Measurements from ENCODE around the gene SDK1. TPM values are rescaled to one million over a fixed set of nuclear protein-coding genes. Genes with fewer than 3 reads are reported as not detected.

The SDK1 gene
- total RNA-seq, 1 experiment from 2014 or later: 9.3 TPM

DNA sequence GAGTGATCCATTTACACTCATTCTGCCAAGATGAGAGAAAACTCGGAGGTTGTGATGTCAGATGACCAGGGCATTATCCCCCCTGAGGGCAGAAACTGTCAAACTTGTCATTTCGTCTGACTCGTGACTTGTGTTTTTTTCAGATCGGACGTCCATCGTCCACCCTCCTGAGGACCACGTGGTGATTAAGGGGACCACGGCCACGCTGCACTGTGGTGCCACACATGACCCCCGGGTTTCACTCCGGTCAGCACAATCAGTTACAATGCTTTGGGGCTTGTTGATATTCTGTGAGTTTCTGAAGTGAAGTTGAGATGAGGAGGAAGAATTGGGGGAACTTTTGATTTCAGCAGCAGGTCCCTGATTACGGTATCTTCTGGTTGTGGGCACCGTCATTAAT lies 670.3 kb downstream of the SDK1 start (continued):
- TF ChIP-seq, protein P1, sequence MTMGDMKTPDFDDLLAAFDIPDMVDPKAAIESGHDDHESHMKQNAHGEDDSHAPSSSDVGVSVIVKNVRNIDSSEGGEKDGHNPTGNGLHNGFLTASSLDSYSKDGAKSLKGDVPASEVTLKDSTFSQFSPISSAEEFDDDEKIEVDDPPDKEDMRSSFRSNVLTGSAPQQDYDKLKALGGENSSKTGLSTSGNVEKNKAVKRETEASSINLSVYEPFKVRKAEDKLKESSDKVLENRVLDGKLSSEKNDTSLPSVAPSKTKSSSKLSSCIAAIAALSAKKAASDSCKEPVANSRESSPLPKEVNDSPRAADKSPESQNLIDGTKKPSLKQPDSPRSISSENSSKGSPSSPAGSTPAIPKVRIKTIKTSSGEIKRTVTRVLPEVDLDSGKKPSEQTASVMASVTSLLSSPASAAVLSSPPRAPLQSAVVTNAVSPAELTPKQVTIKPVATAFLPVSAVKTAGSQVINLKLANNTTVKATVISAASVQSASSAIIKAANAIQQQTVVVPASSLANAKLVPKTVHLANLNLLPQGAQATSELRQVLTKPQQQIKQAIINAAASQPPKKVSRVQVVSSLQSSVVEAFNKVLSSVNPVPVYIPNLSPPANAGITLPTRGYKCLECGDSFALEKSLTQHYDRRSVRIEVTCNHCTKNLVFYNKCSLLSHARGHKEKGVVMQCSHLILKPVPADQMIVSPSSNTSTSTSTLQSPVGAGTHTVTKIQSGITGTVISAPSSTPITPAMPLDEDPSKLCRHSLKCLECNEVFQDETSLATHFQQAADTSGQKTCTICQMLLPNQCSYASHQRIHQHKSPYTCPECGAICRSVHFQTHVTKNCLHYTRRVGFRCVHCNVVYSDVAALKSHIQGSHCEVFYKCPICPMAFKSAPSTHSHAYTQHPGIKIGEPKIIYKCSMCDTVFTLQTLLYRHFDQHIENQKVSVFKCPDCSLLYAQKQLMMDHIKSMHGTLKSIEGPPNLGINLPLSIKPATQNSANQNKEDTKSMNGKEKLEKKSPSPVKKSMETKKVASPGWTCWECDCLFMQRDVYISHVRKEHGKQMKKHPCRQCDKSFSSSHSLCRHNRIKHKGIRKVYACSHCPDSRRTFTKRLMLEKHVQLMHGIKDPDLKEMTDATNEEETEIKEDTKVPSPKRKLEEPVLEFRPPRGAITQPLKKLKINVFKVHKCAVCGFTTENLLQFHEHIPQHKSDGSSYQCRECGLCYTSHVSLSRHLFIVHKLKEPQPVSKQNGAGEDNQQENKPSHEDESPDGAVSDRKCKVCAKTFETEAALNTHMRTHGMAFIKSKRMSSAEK (CRISPR knock-in tag; IDR thresholded peaks at IDR 0.05; ENCODE audit: borderline replicate concordance): no peak
- no peak for TF ChIP-seq ZNF232 (CRISPR knock-in tag; IDR thresholded peaks at IDR 0.05)
- TF ChIP-seq, protein P2, sequence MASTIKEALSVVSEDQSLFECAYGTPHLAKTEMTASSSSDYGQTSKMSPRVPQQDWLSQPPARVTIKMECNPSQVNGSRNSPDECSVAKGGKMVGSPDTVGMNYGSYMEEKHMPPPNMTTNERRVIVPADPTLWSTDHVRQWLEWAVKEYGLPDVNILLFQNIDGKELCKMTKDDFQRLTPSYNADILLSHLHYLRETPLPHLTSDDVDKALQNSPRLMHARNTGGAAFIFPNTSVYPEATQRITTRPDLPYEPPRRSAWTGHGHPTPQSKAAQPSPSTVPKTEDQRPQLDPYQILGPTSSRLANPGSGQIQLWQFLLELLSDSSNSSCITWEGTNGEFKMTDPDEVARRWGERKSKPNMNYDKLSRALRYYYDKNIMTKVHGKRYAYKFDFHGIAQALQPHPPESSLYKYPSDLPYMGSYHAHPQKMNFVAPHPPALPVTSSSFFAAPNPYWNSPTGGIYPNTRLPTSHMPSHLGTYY (CRISPR knock-in tag; IDR thresholded peaks at IDR 0.05): no peak
- no peak for TF ChIP-seq ZNF219 (CRISPR knock-in tag; IDR thresholded peaks at IDR 0.05; ENCODE audit: borderline replicate concordance)

DNA sequence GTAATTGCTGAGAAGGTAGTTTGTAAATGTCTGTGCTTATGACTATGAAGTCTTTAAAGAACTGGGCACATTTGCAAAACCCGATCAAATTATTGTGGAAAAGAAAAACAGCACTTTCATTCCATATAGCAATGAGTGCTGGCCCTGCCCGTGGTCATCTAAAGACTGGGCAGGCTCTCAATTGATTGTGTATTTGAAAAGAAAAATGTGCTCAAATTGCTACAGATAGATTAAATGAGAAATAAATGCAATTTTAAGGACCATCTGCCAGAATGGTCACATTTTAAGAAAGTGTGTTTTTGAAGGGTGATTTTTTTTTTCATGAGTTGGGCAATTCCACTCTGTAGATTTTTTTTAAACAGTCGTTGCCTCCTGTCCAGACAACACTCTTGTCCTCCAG lies 672.2 kb downstream of the SDK1 start:
- Mint-ChIP-seq H3K27ac (no peak overlapping the region), H3K27me3 (ENCODE audit: low read depth) (no peaks in the 10 kb centered on the region), H3K4me3 (no peak overlapping the region), H3K4me1 (peaks cover 20% of the 10 kb centered on the region), H3K9me3 (no peaks in the 10 kb centered on the region), H3K36me3 (peaks cover 24% of the 10 kb centered on the region)
- ChIA-PET POLR2A (no interaction called here), CTCF (no interaction called here)
- DNase-seq (ENCODE audit: low spot score) (no peak), ATAC-seq (no peak)
- TF ChIP-seq JAZF1 (CRISPR knock-in tag; IDR thresholded peaks at IDR 0.05) (no peak), SMAD3 (CRISPR knock-in tag; IDR thresholded peaks at IDR 0.05; ENCODE audit: borderline replicate concordance) (no peak), GTF2I (CRISPR knock-in tag; conservative IDR thresholded peaks at IDR 0.05) (no peak), RELA (CRISPR knock-in tag; IDR thresholded peaks at IDR 0.05; ENCODE audit: borderline replicate concordance) (no peak), ZNF416 (CRISPR knock-in tag; IDR thresholded peaks at IDR 0.05) (no peak), PRRX2 (CRISPR knock-in tag; IDR thresholded peaks at IDR 0.05) (no peak), NR2C2 (CRISPR knock-in tag; IDR thresholded peaks at IDR 0.05) (no peak), EMX1 (CRISPR knock-in tag; IDR thresholded peaks at IDR 0.05) (no peak), GRHL2 (CRISPR knock-in tag; IDR thresholded peaks at IDR 0.05; ENCODE audit: insufficient replicate concordance, severe bottlenecking) (no peak), ZNF219 (CRISPR knock-in tag; IDR thresholded peaks at IDR 0.05; ENCODE audit: borderline replicate concordance) (no peak), ZNF423 (CRISPR knock-in tag; IDR thresholded peaks at IDR 0.05) (no peak), SOX15 (CRISPR knock-in tag; IDR thresholded peaks at IDR 0.05) (no peak), TEAD4 (CRISPR knock-in tag; IDR thresholded peaks at IDR 0.05) (no peak)
- TF ChIP-seq, protein P3, sequence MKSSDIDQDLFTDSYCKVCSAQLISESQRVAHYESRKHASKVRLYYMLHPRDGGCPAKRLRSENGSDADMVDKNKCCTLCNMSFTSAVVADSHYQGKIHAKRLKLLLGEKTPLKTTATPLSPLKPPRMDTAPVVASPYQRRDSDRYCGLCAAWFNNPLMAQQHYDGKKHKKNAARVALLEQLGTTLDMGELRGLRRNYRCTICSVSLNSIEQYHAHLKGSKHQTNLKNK (CRISPR knock-in tag; IDR thresholded peaks at IDR 0.05): no peak
- TF ChIP-seq, protein P4, sequence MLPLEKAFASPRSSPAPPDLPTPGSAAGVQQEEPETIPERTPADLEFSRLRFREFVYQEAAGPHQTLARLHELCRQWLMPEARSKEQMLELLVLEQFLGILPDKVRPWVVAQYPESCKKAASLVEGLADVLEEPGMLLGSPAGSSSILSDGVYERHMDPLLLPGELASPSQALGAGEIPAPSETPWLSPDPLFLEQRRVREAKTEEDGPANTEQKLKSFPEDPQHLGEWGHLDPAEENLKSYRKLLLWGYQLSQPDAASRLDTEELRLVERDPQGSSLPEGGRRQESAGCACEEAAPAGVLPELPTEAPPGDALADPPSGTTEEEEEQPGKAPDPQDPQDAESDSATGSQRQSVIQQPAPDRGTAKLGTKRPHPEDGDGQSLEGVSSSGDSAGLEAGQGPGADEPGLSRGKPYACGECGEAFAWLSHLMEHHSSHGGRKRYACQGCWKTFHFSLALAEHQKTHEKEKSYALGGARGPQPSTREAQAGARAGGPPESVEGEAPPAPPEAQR (CRISPR knock-in tag; IDR thresholded peaks at IDR 0.05): no peak
- TF ChIP-seq, protein P5, sequence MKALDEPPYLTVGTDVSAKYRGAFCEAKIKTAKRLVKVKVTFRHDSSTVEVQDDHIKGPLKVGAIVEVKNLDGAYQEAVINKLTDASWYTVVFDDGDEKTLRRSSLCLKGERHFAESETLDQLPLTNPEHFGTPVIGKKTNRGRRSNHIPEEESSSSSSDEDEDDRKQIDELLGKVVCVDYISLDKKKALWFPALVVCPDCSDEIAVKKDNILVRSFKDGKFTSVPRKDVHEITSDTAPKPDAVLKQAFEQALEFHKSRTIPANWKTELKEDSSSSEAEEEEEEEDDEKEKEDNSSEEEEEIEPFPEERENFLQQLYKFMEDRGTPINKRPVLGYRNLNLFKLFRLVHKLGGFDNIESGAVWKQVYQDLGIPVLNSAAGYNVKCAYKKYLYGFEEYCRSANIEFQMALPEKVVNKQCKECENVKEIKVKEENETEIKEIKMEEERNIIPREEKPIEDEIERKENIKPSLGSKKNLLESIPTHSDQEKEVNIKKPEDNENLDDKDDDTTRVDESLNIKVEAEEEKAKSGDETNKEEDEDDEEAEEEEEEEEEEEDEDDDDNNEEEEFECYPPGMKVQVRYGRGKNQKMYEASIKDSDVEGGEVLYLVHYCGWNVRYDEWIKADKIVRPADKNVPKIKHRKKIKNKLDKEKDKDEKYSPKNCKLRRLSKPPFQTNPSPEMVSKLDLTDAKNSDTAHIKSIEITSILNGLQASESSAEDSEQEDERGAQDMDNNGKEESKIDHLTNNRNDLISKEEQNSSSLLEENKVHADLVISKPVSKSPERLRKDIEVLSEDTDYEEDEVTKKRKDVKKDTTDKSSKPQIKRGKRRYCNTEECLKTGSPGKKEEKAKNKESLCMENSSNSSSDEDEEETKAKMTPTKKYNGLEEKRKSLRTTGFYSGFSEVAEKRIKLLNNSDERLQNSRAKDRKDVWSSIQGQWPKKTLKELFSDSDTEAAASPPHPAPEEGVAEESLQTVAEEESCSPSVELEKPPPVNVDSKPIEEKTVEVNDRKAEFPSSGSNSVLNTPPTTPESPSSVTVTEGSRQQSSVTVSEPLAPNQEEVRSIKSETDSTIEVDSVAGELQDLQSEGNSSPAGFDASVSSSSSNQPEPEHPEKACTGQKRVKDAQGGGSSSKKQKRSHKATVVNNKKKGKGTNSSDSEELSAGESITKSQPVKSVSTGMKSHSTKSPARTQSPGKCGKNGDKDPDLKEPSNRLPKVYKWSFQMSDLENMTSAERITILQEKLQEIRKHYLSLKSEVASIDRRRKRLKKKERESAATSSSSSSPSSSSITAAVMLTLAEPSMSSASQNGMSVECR (CRISPR knock-in tag; IDR thresholded peaks at IDR 0.05; ENCODE audit: borderline replicate concordance): no peak
- TF ChIP-seq, protein P6, sequence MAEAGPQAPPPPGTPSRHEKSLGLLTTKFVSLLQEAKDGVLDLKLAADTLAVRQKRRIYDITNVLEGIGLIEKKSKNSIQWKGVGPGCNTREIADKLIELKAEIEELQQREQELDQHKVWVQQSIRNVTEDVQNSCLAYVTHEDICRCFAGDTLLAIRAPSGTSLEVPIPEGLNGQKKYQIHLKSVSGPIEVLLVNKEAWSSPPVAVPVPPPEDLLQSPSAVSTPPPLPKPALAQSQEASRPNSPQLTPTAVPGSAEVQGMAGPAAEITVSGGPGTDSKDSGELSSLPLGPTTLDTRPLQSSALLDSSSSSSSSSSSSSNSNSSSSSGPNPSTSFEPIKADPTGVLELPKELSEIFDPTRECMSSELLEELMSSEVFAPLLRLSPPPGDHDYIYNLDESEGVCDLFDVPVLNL (CRISPR knock-in tag; IDR thresholded peaks at IDR 0.05; ENCODE audit: borderline replicate concordance, low read depth): no peak

Data from WTC11 (cell line).